CD14-positive monocyte (primary cell): ENCODE data around the gene SRGAP1. TPM values are rescaled to one million over a fixed set of nuclear protein-coding genes. Genes with fewer than 3 reads are reported as not detected.
A peak's percentile ranks its signal among the peaks of the same experiment; 100 is the strongest.

ENCODE experiments used
- DNase-seq, 3 donors: peaks; one replicate each; pipeline ENCODE4 v3.0.0-alpha.2; 2011 to 2022
- H2AFZ ChIP-seq: 2 replicates; pipeline ENCODE4 v1.6.0; 2012; ENCODE audit warnings: mild to moderate bottlenecking, low read depth, low read length, inconsistent platforms; ENCODE audit not compliant: insufficient read depth, poor library complexity, severe bottlenecking
- H3K27ac ChIP-seq, 2 donors: 1 replicate in 1 of 2; 2 replicates in 1 of 2; pipeline ENCODE4 v1.5.1; 2012 to 2013; ENCODE audit warnings: low read length in 2 of 2, control low read depth in 1 of 2, inconsistent platforms in 1 of 2, low read depth in 1 of 2, mild to moderate bottlenecking in 1 of 2
- H3K27me3 ChIP-seq, 2 donors: one replicate each; pipeline versions ENCODE4 v1.6.0 to v1.6.1; 2011 to 2013; ENCODE audit warnings: low read length in 2 of 2; ENCODE audit not compliant: control insufficient read depth in 2 of 2, insufficient read depth in 2 of 2
- H3K36me3 ChIP-seq, 2 donors: replicated peaks in 1 of 2; 1 replicate in 1 of 2; 2 replicates in 1 of 2; pipeline versions ENCODE4 v1.5.1 to v1.6.1; 2012 to 2013; ENCODE audit warnings: low read length in 2 of 2, control low read depth in 1 of 2, inconsistent platforms in 1 of 2, mild to moderate bottlenecking in 1 of 2; ENCODE audit not compliant: insufficient read depth in 2 of 2, control insufficient read depth in 1 of 2
- H3K4me1 ChIP-seq, 2 donors: 1 replicate in 1 of 2; 2 replicates in 1 of 2; pipeline versions ENCODE4 v1.5.1 to v1.6.1; 2012 to 2013; ENCODE audit warnings: low read length in 2 of 2, control low read depth in 1 of 2, inconsistent platforms in 1 of 2, mild to moderate bottlenecking in 1 of 2, moderate library complexity in 1 of 2; ENCODE audit not compliant: insufficient read depth in 2 of 2, control insufficient read depth in 1 of 2
- H3K4me2 ChIP-seq: replicated peaks from 2 replicates; pipeline ENCODE3; 2012; ENCODE audit warnings: low read length, moderate library complexity, mild to moderate bottlenecking; ENCODE audit not compliant: poor library complexity, severe bottlenecking; ENCODE audit errors: extremely low read depth
- H3K4me3 ChIP-seq, 3 experiments: fragments of 200-600 bp in 1 of 3; sonication (generic) in 1 of 3; replicated peaks in 1 of 3; 1 replicate in 2 of 3; 2 replicates in 1 of 3; pipeline ENCODE4 v1.5.1; 2011 to 2013; ENCODE audit warnings: low read length in 3 of 3, mild to moderate bottlenecking in 3 of 3, control low read depth in 2 of 3, low read depth in 2 of 3, inconsistent platforms in 1 of 3, moderate library complexity in 1 of 3
- H3K79me2 ChIP-seq: 2 replicates; pipeline ENCODE4 v1.6.0; 2012; ENCODE audit warnings: mild to moderate bottlenecking, control low read depth, inconsistent platforms, low read length, moderate library complexity; ENCODE audit not compliant: insufficient read depth
- H3K9ac ChIP-seq: 2 replicates; pipeline ENCODE4 v1.6.0; 2017; ENCODE audit warnings: low read length, mild to moderate bottlenecking; ENCODE audit not compliant: insufficient read depth, poor library complexity, severe bottlenecking
- H3K9me3 ChIP-seq, 2 donors: replicated peaks in 1 of 2; 1 replicate in 1 of 2; 2 replicates in 1 of 2; pipeline versions ENCODE4 v1.5.1 to v1.6.1; 2012 to 2013; ENCODE audit warnings: low read length in 2 of 2, control low read depth in 1 of 2; ENCODE audit not compliant: control insufficient read depth in 1 of 2, insufficient read depth in 1 of 2
- H4K20me1 ChIP-seq: 2 replicates; pipeline ENCODE4 v1.6.0; 2012; ENCODE audit warnings: mild to moderate bottlenecking, low read length, control low read depth, moderate library complexity; ENCODE audit not compliant: insufficient read depth
- H3K27ac Mint-ChIP-seq, 7 donors: one replicate each; pipeline ENCODE4 v1.8.0; 2020; ENCODE audit warnings: mild to moderate bottlenecking in 7 of 7, mixed read lengths in 7 of 7, moderate library complexity in 6 of 7, inconsistent platforms in 2 of 7
- H3K27me3 Mint-ChIP-seq, 3 donors: one replicate each; pipeline ENCODE4 v1.8.0; 2021 to 2022; ENCODE audit warnings: low read depth in 3 of 3, mild to moderate bottlenecking in 3 of 3, mixed read lengths in 3 of 3, moderate library complexity in 3 of 3, inconsistent platforms in 1 of 3
- H3K36me3 Mint-ChIP-seq, 2 donors: one replicate each; pipeline ENCODE4 v1.8.0; 2020; ENCODE audit warnings: mixed read lengths in 2 of 2, inconsistent platforms in 1 of 2, mild to moderate bottlenecking in 1 of 2
- H3K4me1 Mint-ChIP-seq: one replicate; pipeline ENCODE4 v1.8.0; 2020; ENCODE audit warnings: mild to moderate bottlenecking, mixed read lengths
- H3K4me3 Mint-ChIP-seq, 2 donors: one replicate each; pipeline ENCODE4 v1.8.0; 2020; ENCODE audit warnings: mild to moderate bottlenecking in 2 of 2, mixed read lengths in 2 of 2, moderate library complexity in 1 of 2
- H3K9me3 Mint-ChIP-seq, 7 donors: one replicate each; pipeline ENCODE4 v1.8.0; 2020 to 2022; ENCODE audit warnings: mixed read lengths in 7 of 7, mild to moderate bottlenecking in 6 of 7, moderate library complexity in 6 of 7, inconsistent platforms in 2 of 7
- WGBS: methylation state at CpG from one replicate; pipeline ENCODE4 v1.1.5; 2013; ENCODE audit warnings: missing lambda C conversion rate; ENCODE audit not compliant: insufficient coverage; 5-methylcytosine and 5-hydroxymethylcytosine counted together
- intact Hi-C, 2 donors: fragments of 100-400 bp; cut with micrococcal nuclease; formaldehyde crosslinking; loops; one replicate each; pipeline versions ENCODE4 v1.15.0 to v1.15.1; 2023
- polyA plus RNA-seq, 3 donors: library from polyadenylated mRNA; depleted of rRNA in 1 of 3; unstranded in 2 of 3; stranded (reverse) in 1 of 3; fragments of 300-500 nt in 2 of 3; fragments of >200 nt in 1 of 3; fragmentation: Illumina TruSeq in 2 of 3; gene quantifications; 1 replicate in 2 of 3; 2 replicates in 1 of 3; pipeline ENCODE4 v1.2.3, GENCODE V29; 2012 to 2021
- small RNA-seq: library from RNA; depleted of rRNA; stranded (forward); fragments of <200 nt; gene quantifications from one replicate; pipeline ENCODE3, GENCODE V24; 2012; ENCODE audit warnings: low read depth; ENCODE audit not compliant: insufficient read length
- TF ChIP-seq, protein P1 (sequence below): fragments of 200-600 bp; IDR thresholded peaks from one replicate; pipeline ENCODE4 v1.8.0; 2022; ENCODE audit warnings: antibody characterized with exemption, mild to moderate bottlenecking

Gene SRGAP1
- polyA plus RNA-seq, 3 donors = 0.05 to 0.52 (median 0.07) TPM

DNA sequence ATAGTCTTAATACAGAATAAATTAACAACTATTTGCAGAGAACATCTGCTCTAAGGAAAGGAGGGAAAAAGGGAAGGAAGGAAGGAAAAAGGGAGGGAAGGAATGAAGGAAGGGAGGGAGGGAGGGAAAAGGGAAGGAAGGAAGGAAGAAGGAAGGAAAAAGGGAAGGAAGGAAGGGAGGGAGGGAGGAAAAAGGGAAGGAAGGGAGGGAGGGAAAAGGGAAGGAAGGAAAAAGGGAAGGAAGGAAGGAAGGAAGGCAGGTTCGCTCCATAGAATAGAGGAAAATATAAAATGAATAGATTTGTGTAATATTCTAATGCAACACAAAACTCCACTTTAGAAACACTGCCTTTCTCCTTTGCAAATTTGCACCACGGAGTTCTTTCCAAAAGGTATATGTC lies 361.0 kb downstream of the SRGAP1 start:
- Mint-ChIP-seq H3K36me3 (peaks cover 23 to 28% of the 10 kb centered on the region in 2 donors), H3K9me3 (peaks cover 0 to 7% (median 3%) of the 10 kb centered on the region in 7 donors), H3K4me3 (no peak overlapping the region), H3K4me1 (no peaks in the 10 kb centered on the region), H3K27ac (no peak overlapping the region), H3K27me3 (no peaks in the 10 kb centered on the region)
- Histone ChIP-seq H3K9me3 (peaks cover 5 to 6% of the 10 kb centered on the region in 2 donors), H3K27me3 (no peaks in the 10 kb centered on the region), H3K4me1 (no peaks in the 10 kb centered on the region), H2AFZ (no peak overlapping the region), H4K20me1 (no peaks in the 10 kb centered on the region), H3K79me2 (no peaks in the 10 kb centered on the region), H3K36me3 (no peaks in the 10 kb centered on the region), H3K4me3 (no peak overlapping the region), H3K27ac (no peak overlapping the region), H3K9ac (no peak overlapping the region), H3K4me2 (no peak overlapping the region)
- TF ChIP-seq, protein P1, sequence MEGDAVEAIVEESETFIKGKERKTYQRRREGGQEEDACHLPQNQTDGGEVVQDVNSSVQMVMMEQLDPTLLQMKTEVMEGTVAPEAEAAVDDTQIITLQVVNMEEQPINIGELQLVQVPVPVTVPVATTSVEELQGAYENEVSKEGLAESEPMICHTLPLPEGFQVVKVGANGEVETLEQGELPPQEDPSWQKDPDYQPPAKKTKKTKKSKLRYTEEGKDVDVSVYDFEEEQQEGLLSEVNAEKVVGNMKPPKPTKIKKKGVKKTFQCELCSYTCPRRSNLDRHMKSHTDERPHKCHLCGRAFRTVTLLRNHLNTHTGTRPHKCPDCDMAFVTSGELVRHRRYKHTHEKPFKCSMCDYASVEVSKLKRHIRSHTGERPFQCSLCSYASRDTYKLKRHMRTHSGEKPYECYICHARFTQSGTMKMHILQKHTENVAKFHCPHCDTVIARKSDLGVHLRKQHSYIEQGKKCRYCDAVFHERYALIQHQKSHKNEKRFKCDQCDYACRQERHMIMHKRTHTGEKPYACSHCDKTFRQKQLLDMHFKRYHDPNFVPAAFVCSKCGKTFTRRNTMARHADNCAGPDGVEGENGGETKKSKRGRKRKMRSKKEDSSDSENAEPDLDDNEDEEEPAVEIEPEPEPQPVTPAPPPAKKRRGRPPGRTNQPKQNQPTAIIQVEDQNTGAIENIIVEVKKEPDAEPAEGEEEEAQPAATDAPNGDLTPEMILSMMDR = no peak
- no peak for DNase-seq
- intact Hi-C loops = no loop called here
- no CpG with 5 or more reads among the region's 2 CpGs for WGBS

DNA sequence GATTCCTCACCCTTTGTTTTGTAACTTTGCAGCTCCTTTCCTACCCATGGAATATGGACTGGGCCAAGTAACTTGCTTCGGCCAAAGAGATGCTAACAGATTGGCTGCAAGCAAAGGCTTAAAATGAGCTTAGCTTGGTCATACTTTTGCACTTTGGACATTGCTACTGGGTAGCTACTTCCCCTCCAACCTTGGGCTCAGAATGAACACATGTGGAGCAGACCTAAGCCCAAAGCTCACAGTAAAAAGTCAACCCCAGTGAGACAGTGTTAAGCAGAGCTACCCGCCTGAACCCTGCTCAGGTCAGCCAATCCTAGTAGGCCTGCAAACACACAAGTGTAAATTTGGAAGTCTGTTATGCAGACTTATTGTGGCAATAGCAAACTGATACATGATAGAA lies 363.0 kb downstream of the SRGAP1 start:
- H3K4me3 Mint-ChIP-seq = no peak overlapping the region
- H3K36me3 Mint-ChIP-seq = peaks cover 24 to 25% of the 10 kb centered on the region in 2 donors
- Histone ChIP-seq H3K79me2 (no peaks in the 10 kb centered on the region), H3K27ac (no peak overlapping the region), H4K20me1 (no peaks in the 10 kb centered on the region), H3K4me2 (no peak overlapping the region), H3K4me3 (no peak overlapping the region), H3K27me3 (no peaks in the 10 kb centered on the region), H3K9ac (no peak overlapping the region), H3K36me3 (no peaks in the 10 kb centered on the region), H3K9me3 (peaks cover 5 to 6% of the 10 kb centered on the region in 2 donors), H3K4me1 (no peaks in the 10 kb centered on the region), H2AFZ (no peak overlapping the region)
- WGBS = 100% methylated on average over 1 of the region's 2 CpGs
- TF ChIP-seq, protein P1 = no peak
- no peaks in the 10 kb centered on the region for H3K27me3 Mint-ChIP-seq
- intact Hi-C loops = no loop called here
- no peak for DNase-seq
- H3K9me3 Mint-ChIP-seq = peaks cover 0 to 5% (median 2%) of the 10 kb centered on the region in 7 donors
- H3K27ac Mint-ChIP-seq = peak overlapping the region in 1 of 7 donors; percentile 7
- peaks cover 6% of the 10 kb centered on the region for H3K4me1 Mint-ChIP-seq

Small RNAs within 50 kb of the gene (small RNA-seq; reads per million reads assigned to genes)
- not detected for gene AC020611.1
- not detected for gene RNU6-1009P

Other genes with a start within 250 kb of the SRGAP1 start
- gene DPY19L2, start 176.2 kb upstream of the SRGAP1 start, polyA plus RNA-seq = not detected
- 1 to 10 TPM; 4.3 to 6.5 (median 6.5) TPM for gene RXYLT1, start 64.8 kb upstream of the SRGAP1 start, polyA plus RNA-seq